SH-SY5Y (cell line): ENCODE measurements around the gene MARCKSL1.

Experiments used
- GATA2 ChIP-seq: IDR thresholded peaks from 2 replicates; pipeline ENCODE4 v1.6.1; 2011; ENCODE audit warnings: mild to moderate bottlenecking, low read depth, low read length
- GATA3 ChIP-seq: IDR thresholded peaks from 2 replicates; pipeline ENCODE4 v1.6.1; 2011; ENCODE audit warnings: low read depth, mild to moderate bottlenecking, low read length, moderate library complexity

DNA sequence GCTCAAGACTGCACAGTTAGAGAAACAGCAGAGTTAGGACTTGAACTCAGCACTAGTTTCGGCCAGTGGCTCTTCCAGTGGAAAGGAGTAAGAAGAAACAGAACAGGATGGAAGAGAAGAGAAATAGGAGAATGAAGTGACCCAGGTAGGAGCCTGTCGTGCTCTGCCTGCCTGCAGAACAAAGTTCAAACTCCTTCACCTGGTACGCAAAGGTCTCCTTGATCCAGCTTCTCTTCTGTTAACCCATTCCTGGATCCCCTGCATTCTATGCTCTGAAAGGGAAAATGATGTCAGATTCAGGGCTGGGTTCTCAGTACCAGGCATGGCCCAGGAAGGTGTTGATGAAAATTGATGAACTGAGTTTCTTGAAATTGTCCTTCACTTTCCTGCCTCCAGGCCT lies 22.4 kb upstream of the MARCKSL1 start:
- TF ChIP-seq GATA2 (no peak), GATA3 (no peak)
